GM18505 (cell line): ENCODE results near the gene C21orf58.

Source experiments
- ATAC-seq: cut with Tn5 transposase; IDR thresholded peaks from one replicate; pipeline ENCODE4 v1.9.1; 2021; ENCODE audit not compliant: unreplicated experiment
- POLR2A ChIP-seq: IDR thresholded peaks from 4 replicates; pipeline ENCODE4 v1.6.1; 2011; ENCODE audit warnings: borderline replicate concordance; ENCODE audit not compliant: insufficient read depth, insufficient read length; ENCODE audit errors: extremely low read depth

C21orf58 gene

GRCh38 chr21:46308431-46308830 lies 15.2 kb downstream of the C21orf58 start:
- no peak for ATAC-seq
- TF ChIP-seq POLR2A: no peak

DNA sequence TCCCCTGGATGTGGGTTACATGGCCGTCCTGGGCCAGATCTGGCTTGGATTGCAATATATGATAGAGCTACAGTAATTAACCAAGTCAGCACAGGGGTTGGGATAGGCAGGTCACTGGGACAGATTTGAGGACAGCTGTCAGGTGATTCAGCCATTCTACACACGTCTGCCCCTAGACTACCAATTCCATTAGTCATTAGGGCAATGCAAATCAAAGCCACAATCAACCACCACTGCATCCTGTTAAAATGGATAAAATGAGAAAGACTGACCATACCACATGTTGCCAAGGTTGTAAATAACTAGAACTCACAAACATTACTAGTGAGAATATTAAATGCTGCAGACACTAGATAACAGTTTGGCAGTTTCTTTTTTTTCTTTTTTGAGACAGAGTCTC lies 16.0 kb downstream of the C21orf58 start:
- TF ChIP-seq POLR2A: no peak
- no peak for ATAC-seq

DNA sequence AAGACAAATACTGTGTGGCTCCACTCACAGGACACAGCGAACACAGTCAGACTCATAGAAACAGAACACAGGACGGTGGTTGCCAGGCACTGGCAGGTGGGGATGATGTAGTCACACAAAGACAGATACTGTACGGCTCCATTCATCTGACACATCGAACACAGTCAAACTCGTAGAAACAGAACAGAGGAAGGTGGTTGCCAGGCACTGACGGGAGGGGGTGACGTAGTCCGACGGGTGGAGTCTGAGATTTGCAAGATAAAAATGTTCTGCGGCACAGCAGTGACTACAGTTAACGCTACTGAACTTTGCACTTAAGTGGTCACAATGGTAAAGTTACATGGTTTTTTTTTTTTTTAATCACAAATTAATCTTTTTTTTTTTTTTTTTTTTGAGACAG lies 18.7 kb downstream of the C21orf58 start:
- TF ChIP-seq POLR2A: no peak

DNA sequence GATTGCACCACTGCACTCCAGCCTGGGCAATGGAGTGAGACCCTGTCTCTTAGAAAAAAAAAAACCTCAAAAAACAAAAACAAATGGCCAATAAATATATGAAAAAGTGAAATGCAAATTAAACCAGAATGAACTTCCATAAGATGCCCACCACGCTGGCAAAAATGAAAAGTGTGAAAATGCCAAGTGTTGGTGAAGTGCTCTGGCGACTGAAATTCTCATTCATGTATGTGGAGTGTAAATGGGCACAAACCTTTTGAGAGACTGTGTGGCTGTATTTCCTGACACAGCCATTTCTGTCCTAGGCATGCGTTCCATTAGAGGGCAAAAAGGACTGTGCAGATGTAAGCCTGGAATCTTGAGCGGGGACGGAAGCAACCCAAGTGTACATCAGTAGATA lies 19.2 kb downstream of the C21orf58 start:
- ATAC-seq: no peak
- TF ChIP-seq POLR2A: no peak

More for the DNA sequence above, 18.7 kb downstream of the C21orf58 start:
- ATAC-seq: no peak

GRCh38 chr21:46301759-46302158 lies 21.9 kb downstream of the C21orf58 start:
- no peak for TF ChIP-seq POLR2A
- ATAC-seq: no peak

- no peak for TF ChIP-seq POLR2A
- no peak for ATAC-seq
Measured at GRCh38 chr21:46299167-46299566, 24.5 kb downstream of the C21orf58 start.

GRCh38 chr21:46297338-46298271 lies 26.1 kb downstream of the C21orf58 start:
- TF ChIP-seq POLR2A: no peak
- no peak for ATAC-seq

- ATAC-seq: no peak
- TF ChIP-seq POLR2A: no peak
Measured at GRCh38 chr21:46295996-46296752, 27.5 kb downstream of the C21orf58 start.

GRCh38 chr21:46295177-46295770 lies 28.4 kb downstream of the C21orf58 start:
- no peak for ATAC-seq
- no peak for TF ChIP-seq POLR2A

DNA sequence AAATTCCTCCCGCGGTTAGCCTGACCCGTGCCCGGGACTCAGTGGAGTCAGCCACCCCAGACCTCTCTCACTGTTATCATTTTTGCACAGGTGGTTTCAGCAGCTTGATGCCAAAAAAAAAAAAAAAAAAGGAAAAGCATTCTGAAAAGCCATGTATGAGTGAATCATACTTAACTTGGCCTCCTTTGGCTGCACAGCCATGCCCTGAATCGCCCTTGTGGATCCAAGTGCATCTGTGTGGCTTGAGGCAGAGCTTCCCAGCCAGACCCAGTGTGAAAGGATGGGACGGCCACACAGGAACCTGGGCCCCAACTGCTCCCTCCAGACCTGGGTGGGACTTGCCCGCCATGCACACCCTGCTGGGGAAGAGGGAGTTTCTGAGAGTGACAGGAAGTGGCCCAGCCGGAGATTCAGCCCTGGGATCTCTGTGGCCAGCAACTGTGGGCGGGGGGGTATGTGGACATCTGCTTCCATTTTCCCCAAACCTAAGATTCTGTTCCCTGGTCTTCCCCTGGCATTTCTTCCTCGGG lies 29.0 kb downstream of the C21orf58 start:
- ATAC-seq: no peak

DNA sequence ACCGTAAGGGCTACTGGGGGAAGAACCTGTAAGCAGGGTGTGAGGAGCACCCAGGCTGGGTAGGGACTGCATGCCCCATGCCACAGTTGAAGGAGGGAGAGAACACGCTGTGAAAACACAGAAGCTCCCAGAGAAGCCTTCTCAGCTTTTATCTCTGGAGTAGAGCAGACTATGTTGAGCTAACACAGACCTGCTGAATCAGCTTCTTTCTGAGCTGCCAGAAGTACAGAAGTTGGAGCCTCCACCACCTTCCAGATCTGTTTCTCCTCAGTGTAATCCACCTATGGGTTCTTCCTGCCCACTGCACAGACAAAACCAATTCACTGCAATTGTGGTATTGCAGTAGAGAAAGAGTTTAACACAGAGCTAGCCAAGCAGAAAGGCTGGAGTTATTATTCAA lies 32.1 kb downstream of the C21orf58 start:
- no peak for ATAC-seq
- TF ChIP-seq POLR2A: no peak

More for the DNA sequence above, 29.0 kb downstream of the C21orf58 start:
- no peak for TF ChIP-seq POLR2A

DNA sequence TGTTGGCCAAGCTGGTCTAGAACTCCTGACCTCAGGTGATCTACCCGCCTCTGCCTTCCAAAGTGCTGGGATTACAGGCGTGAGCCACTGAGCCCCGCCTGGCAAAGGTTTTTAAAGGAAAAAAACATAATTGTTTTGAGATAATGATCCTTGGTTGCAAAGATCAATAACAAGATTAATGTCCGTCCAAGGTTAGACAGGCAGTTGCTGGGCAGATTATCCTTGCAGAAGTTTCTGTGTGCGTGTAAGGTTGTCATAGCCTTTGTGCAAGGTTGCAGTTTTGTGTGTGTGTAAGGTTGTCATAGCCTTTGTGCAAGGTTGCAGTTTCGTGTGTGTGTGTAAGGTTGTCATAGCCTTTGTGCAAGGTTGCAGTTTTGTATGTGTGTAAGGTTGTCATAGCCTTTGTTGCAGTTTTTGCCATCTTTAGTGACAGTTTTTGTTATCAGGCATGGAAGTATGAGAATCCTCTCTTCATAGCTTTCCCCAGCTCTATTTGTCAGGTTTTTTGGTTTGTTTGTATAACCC lies 34.0 kb downstream of the C21orf58 start:
- no peak for TF ChIP-seq POLR2A
- ATAC-seq: no peak

DNA sequence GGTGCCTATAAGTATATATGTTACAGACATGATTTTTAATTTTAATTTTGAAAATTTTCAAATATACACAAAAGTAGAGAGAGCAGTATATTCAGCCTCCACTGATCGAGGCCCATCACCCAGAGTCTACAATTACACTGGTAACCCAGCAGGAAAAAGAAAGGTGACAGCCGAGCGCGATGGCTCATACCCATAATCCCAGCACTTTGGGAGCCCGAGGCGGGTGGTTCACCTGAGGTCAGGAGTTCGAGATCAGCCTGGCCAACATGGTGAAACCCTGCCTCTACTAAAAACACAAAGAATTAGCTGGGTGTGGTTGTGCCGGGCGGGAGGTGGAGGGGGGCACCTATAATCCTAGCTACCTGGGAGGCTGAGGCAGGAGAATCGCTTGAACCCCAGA lies 36.1 kb downstream of the C21orf58 start:
- TF ChIP-seq POLR2A: no peak
- ATAC-seq: no peak

DNA sequence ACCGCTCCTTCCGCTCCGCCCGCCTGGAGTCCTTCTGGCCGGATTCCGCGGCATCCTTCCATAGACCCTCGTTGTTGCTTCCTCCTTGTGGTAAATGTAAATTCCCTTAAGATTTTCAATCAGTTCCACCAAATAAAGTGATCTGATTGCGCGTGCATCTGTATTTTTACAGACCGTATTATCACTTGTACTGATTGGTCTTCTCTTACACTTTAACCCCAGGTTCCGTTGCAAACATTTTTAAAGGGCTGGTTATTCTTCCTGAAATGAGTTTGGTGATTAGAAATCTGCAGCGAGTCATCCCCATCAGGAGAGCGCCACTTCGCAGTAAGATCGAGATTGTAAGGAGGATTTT lies 37.0 kb downstream of the C21orf58 start:
- no peak for TF ChIP-seq POLR2A
- peak; percentile 7 for ATAC-seq
